Measurements from ENCODE around the gene PKP3. TPM values are rescaled to one million over a fixed set of nuclear protein-coding genes. Genes with fewer than 3 reads are reported as not detected.

The PKP3 gene
- polyA plus RNA-seq, 1 donor (not counting 4 experiments of a cell fraction or from before 2014, with no cell fraction given) = 125 TPM

DNA sequence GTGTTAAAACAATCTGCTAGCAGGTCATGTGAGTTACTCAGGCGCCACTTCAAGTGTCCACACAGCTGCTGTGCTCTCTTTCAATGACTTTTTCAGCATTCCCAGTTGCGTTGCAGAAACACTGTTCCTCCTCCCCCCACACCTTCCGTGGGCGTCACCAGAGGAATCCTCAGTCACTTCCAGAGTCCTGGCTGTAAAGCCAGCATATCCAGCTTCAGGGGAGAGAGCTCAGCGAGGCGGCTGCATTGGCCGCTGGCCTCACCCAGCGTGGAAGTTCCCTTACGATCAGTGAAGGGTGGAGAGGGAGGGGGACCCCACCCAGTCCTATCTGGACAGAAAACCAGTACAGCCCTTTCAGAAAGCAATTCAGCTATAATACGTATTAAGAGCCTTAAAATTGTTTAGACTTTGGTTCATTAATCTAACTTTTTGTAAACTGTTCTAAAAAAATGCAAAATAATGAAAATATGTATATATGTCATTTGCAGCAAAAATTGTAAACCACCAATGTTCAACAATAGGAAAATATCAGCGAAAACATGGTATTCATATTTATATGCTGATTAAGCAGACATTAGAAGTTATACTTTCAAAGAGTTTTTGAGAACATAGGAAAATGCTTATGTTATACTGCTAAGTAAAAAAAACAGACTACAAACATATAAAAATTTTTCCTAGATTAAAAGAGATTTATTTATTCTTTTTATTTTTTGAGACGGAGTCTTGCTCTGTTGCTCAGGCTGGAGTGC, 50.6 kb downstream of the PKP3 start:
- DNase-seq (ENCODE audit: low read depth, low spot score) (no peak), FAIRE-seq (no peak)
- Histone ChIP-seq H3K79me2 (ENCODE audit: control insufficient read depth, insufficient read depth, low read length) (peaks cover 9% of the 10 kb centered on the region), H3K9me1 (ENCODE audit: control insufficient read depth, extremely low read depth, insufficient read depth, low read length) (no peaks in the 10 kb centered on the region), H3K4me2 (ENCODE audit: control insufficient read depth, extremely low read depth, insufficient read depth, low read depth, low read length) (peak overlapping the region; percentile 25), H4K20me1 (ENCODE audit: control insufficient read depth, extremely low read depth, insufficient read depth, low read length) (no peaks in the 10 kb centered on the region), H3K9me3 (ENCODE audit: control insufficient read depth, low read depth, low read length) (no peaks in the 10 kb centered on the region), H3K4me1 (ENCODE audit: control insufficient read depth, extremely low read depth, insufficient read depth, low read length) (peaks cover 41% of the 10 kb centered on the region), H2AFZ (ENCODE audit: control insufficient read depth, low read length) (peak overlapping the region; percentile 8), H3K27me3 (ENCODE audit: control insufficient read depth, extremely low read depth, insufficient read depth, low read length) (no peaks in the 10 kb centered on the region), H3K27ac (ENCODE audit: control insufficient read depth, insufficient read depth, low read length) (no peak overlapping the region), H3K9ac (ENCODE audit: control insufficient read depth, extremely low read depth, insufficient read depth, low read length) (peak overlapping the region; percentile 18), H3K4me3 (ENCODE audit: control insufficient read depth in 2 of 3, extremely low read depth in 1 of 3, insufficient read depth in 2 of 3, low read depth in 1 of 3, low read length in 3 of 3) (no peak overlapping the region), H3K36me3 (ENCODE audit: control insufficient read depth in 2 of 2, extremely low read depth in 1 of 2, insufficient read depth in 2 of 2, low read length in 2 of 2) (no peaks in the 10 kb centered on the region)
- dilution Hi-C loops (cut with MboI; ENCODE audit: extremely low pct_ligation_motif_present, low sequenced_read_pairs) = no loop called here
- TF ChIP-seq, protein P1, sequence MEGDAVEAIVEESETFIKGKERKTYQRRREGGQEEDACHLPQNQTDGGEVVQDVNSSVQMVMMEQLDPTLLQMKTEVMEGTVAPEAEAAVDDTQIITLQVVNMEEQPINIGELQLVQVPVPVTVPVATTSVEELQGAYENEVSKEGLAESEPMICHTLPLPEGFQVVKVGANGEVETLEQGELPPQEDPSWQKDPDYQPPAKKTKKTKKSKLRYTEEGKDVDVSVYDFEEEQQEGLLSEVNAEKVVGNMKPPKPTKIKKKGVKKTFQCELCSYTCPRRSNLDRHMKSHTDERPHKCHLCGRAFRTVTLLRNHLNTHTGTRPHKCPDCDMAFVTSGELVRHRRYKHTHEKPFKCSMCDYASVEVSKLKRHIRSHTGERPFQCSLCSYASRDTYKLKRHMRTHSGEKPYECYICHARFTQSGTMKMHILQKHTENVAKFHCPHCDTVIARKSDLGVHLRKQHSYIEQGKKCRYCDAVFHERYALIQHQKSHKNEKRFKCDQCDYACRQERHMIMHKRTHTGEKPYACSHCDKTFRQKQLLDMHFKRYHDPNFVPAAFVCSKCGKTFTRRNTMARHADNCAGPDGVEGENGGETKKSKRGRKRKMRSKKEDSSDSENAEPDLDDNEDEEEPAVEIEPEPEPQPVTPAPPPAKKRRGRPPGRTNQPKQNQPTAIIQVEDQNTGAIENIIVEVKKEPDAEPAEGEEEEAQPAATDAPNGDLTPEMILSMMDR (optimal IDR thresholded peaks at IDR 0.05 in 1 of 3, IDR thresholded peaks at IDR 0.05 in 1 of 3, conservative IDR thresholded peaks at IDR 0.05 in 1 of 3; ENCODE audit: extremely low read depth in 1 of 3, insufficient read depth in 2 of 3, low read length in 3 of 3) = no peak
- TF ChIP-seq EZH2 (IDR thresholded peaks at IDR 0.05; ENCODE audit: low read length) = no peak

DNA sequence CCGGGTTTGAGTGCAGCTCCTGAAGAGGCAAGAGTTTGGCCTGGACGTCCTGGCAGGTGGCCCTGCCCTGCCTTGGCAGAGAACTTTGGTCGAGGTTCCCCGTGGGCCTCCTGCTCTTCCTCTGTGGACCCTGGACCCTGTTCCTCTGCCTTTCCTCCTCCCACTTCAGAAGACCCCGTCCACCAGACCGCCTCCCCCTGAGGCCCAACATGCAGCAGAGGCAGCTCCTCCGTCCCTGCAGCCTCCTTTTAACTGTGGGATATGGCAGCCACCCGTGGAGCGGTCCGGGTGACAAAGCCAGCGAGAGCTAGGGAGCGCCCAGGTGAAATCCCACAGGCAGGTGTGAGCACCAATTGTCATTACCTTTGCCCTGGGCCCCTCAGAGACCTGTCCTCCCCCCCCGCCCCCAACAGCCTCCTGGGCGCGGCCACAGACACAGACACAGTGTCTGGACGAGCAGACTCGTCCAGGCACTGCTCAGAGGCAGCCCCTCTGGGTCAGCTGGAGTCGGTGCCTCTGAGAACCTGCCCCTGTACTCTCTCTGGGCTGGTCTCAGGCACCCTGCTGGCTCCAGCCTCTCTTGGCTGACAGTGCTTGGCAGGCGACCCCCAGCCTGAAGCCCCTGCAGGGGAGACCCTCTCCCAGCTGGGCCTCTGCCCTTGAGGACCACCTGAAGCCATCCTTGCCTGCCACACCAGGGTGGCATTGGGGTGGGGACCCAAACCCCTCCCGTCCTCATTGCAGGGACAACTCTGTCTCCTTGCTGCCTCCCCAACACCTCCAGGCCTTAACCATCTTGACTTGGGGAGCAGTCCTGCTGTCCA, 52.0 kb downstream of the PKP3 start:
- no peak overlapping the region for H2AFZ ChIP-seq (ENCODE audit: control insufficient read depth, low read length)
- no peaks in the 10 kb centered on the region for H3K9me3 ChIP-seq (ENCODE audit: control insufficient read depth, low read depth, low read length)
- H4K20me1 ChIP-seq (ENCODE audit: control insufficient read depth, extremely low read depth, insufficient read depth, low read length) = no peaks in the 10 kb centered on the region
- H3K9me1 ChIP-seq (ENCODE audit: control insufficient read depth, extremely low read depth, insufficient read depth, low read length) = no peaks in the 10 kb centered on the region
- H3K27me3 ChIP-seq (ENCODE audit: control insufficient read depth, extremely low read depth, insufficient read depth, low read length) = no peaks in the 10 kb centered on the region
- H3K79me2 ChIP-seq (ENCODE audit: control insufficient read depth, insufficient read depth, low read length) = peaks cover 10% of the 10 kb centered on the region
- no peak for TF ChIP-seq EZH2 (IDR thresholded peaks at IDR 0.05; ENCODE audit: low read length)
- TF ChIP-seq, protein P1 (optimal IDR thresholded peaks at IDR 0.05 in 1 of 3, IDR thresholded peaks at IDR 0.05 in 1 of 3, conservative IDR thresholded peaks at IDR 0.05 in 1 of 3; ENCODE audit: extremely low read depth in 1 of 3, insufficient read depth in 2 of 3, low read length in 3 of 3) = no peak
- no peak overlapping the region for H3K9ac ChIP-seq (ENCODE audit: control insufficient read depth, extremely low read depth, insufficient read depth, low read length)
- no peaks in the 10 kb centered on the region for H3K36me3 ChIP-seq (ENCODE audit: control insufficient read depth in 2 of 2, extremely low read depth in 1 of 2, insufficient read depth in 2 of 2, low read length in 2 of 2)
- no peak overlapping the region for H3K4me2 ChIP-seq (ENCODE audit: control insufficient read depth, extremely low read depth, insufficient read depth, low read depth, low read length)
- dilution Hi-C loops (cut with MboI; ENCODE audit: extremely low pct_ligation_motif_present, low sequenced_read_pairs) = no loop called here
- no peak overlapping the region for H3K4me3 ChIP-seq (ENCODE audit: control insufficient read depth in 2 of 3, extremely low read depth in 1 of 3, insufficient read depth in 2 of 3, low read depth in 1 of 3, low read length in 3 of 3)
- DNase-seq (ENCODE audit: low read depth, low spot score) = no peak
- no peak overlapping the region for H3K27ac ChIP-seq (ENCODE audit: control insufficient read depth, insufficient read depth, low read length)
- H3K4me1 ChIP-seq (ENCODE audit: control insufficient read depth, extremely low read depth, insufficient read depth, low read length) = peaks cover 30% of the 10 kb centered on the region
- FAIRE-seq = no peak
